Measurements from ENCODE around the gene TMC1. TPM values are rescaled to one million over a fixed set of nuclear protein-coding genes. Genes with fewer than 3 reads are reported as not detected.
A peak's percentile ranks its signal among the peaks of the same experiment; 100 is the strongest.
"Not testable (repeated sequence)": the region's sequence is repeated elsewhere in the genome, so short reads cannot be mapped to it uniquely, and the experiment has no call there.

The TMC1 gene
- total RNA-seq, 1 donor from 2014 or later: 0.20 TPM

- peak; percentile 25 to 51 for DNase-seq (ENCODE audit: low read depth in 2 of 2)
These were observed 232.0 kb downstream of the TMC1 start for GRCh38 chr9:72753266-72753893.

- no peak for DNase-seq (ENCODE audit: low read depth in 2 of 2)
These were observed 234.4 kb downstream of the TMC1 start for GRCh38 chr9:72755836-72756235.

GRCh38 chr9:72758944-72759343 lies 237.5 kb downstream of the TMC1 start:
- DNase-seq (ENCODE audit: low read depth in 2 of 2): no peak

- no peak for DNase-seq (ENCODE audit: low read depth in 2 of 2)
These were observed 241.6 kb downstream of the TMC1 start for GRCh38 chr9:72763022-72763421.

- no peak for DNase-seq (ENCODE audit: low read depth in 2 of 2)
These were observed 248.1 kb downstream of the TMC1 start for GRCh38 chr9:72769546-72769945.

DNA sequence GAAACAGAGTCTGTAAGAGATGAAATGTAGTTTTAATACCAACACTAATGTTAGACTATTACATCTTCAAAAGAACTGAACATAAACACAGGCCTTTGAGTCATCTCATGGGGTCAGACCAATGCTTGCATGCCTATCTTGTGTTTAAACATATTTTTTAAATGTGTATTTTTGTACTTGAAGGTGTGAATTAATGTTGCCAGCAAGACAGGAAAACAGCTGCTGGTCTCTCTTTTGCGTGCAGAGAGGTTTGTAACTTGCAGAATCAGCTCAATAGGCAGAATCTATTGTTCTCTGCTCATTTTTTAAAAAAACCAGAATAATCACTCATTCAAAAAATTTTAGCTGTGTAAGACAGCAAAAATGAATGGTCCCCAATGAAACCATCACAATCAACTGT lies 251.3 kb downstream of the TMC1 start:
- DNase-seq (ENCODE audit: low read depth in 2 of 2): peak; percentile 6 to 19

DNA sequence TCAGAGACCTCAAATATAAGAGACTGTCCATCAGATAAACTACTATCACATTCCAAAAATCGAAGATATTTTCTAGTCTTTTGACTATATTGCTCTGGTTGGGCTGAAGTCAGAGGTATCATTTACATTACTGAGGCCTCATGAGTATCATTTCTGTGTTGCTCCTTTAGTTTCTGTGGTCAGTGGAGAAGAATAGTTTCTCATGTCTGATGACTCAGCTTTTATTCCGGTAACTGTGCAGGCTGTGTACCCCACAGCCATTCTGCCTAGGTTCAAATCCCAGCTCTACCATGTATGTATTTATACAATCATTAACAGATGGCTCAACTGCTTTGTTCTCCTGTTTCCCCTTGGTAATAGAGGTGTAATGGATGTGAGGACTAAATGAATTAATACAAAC lies 252.2 kb downstream of the TMC1 start:
- no peak for DNase-seq (ENCODE audit: low read depth in 2 of 2)

- no peak for DNase-seq (ENCODE audit: low read depth in 2 of 2)
These were observed 254.2 kb downstream of the TMC1 start for GRCh38 chr9:72775570-72775969.

DNA sequence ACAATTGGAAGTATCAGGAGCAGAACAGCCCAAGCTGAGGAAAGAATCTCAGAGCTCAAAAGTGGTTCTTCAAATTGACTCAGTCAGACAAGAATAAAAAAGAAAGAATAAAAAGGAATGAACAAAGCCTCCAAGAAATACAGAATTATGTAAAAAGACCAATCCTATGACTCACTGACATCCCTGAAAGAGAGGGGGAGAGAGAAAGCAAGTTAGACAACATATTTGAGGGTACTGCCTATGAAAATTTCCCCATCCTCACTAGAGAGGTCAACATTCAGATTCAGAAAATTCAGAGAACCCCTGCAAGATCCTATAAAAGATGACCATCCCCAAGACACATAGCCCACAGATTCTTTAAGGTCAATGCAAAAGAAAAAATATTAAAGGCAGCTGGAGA lies 258.2 kb downstream of the TMC1 start:
- no peak for DNase-seq (ENCODE audit: low read depth in 2 of 2)

DNA sequence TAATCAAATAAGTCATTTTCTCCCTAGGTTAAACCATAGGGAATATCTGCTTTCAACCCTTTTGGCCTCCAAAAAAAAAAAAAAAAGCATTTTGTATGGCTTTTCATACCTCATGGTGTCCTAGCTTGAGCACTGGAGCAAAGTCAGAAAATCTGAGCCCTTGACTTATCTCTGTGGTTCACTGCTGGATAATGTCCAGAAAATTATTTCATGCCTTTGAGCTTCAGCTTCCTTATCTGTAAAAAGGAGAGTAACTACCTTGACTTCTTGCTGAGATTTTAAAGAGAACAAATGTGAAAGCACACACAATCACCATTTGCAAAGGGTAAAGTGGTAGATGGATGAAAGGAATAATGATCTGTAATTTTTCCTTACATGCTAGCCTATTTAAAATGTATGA lies 265.5 kb downstream of the TMC1 start:
- no peak for DNase-seq (ENCODE audit: low read depth in 2 of 2)

GRCh38 chr9:72788966-72789735 lies 267.7 kb downstream of the TMC1 start:
- peak in 1 of 2 donors; percentile 34 for DNase-seq (ENCODE audit: low read depth in 2 of 2)

DNA sequence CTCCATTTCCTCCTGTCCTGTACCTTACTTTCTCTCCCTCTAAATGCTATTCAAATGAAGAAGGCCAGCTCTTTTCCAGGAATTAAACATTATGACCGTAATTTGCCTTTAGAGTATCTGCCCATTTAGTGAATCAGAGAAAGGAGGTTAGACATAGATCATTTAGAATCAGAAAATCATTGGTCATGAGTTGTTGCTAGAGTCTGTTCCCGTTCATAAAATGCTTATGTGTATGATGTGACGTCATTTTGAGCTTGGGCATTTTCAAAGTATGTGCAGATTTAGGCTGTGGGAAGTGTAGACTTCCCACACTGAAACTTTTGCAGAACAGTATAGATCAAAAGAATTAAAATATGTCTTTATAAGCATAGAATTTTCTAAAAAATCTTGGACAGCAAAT lies 268.5 kb downstream of the TMC1 start:
- DNase-seq (ENCODE audit: low read depth in 2 of 2): no peak

DNA sequence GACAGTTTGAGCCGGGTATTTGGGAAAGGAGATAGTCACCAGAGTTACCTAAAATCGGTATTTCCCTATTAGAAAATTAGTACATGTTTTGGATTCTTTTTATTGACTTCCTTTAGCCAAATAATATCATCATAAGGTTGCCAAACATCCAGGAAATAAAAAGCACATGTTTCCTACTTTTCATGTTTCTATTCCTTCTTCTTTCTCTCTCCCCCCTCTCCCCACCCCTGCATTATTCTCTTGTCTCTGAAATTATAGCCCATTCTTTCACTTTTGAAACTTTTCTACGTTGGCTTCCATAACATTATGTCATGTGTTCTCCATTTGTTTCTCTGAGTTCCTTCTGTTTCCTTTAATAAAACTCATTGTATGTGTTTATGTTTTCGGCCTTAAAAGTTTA lies 269.6 kb downstream of the TMC1 start:
- peak in 1 of 2 donors; percentile 53 for DNase-seq (ENCODE audit: low read depth in 2 of 2)

- peak in 1 of 2 donors; percentile 87 for DNase-seq (ENCODE audit: low read depth in 2 of 2)
These were observed 270.0 kb downstream of the TMC1 start for GRCh38 chr9:72791436-72791835.

DNA sequence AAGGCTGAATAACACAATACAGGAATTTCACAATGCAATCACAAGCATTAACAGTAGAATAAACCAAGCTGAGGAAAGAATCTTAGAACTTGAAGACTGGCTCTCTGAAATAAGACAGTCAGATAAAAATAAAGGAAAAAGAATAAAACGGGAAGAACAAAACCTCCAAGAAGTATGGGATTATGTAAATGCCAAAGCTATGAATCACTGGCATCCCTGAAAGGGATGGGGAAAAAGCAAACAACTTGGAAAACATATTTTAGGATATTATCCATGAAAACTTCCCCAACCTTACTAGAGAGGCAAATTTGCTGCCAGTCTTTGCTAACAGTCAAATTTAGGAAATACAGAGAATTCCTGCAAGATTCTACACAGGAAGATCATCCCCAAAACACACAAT lies 273.5 kb downstream of the TMC1 start:
- no peak for DNase-seq (ENCODE audit: low read depth in 2 of 2)

DNA sequence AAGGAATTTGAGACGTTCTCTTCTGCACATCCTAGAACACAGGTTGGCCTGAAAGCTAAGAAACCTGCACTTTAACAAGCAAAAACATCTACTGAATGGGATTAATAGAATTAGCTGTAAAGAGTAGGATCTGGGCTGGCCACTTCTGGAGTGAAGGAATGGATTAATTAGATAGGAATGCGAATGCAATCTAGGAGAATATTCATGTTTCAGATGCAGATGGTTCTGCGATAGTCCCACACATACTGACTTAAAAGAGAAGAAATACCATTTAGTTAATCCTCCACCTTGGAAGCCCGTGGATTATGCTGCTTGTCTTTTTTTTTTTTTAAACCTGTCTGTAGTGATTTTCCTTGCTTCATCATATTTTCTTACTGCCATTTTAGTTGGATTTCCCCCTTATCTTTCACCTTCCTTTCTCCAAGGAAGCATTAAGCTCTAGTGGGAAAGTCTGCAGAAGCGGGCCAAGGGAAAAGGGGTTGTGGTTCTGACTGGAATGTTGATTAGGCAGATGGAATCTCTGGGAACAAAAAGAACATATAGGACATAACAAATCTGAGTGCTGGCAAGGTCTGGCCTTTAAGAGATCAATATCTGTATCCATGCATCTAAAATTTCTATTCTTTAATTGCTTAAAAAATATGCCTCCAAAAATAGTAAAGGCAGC lies 279.1 kb downstream of the TMC1 start:
- DNase-seq (ENCODE audit: low read depth in 2 of 2): no peak

- no peak for DNase-seq (ENCODE audit: low read depth in 2 of 2)
These were observed 283.8 kb downstream of the TMC1 start for GRCh38 chr9:72805238-72805637.

- not testable (repeated sequence) for DNase-seq (ENCODE audit: low read depth in 2 of 2)
These were observed 285.0 kb downstream of the TMC1 start for GRCh38 chr9:72806313-72806809.

DNA sequence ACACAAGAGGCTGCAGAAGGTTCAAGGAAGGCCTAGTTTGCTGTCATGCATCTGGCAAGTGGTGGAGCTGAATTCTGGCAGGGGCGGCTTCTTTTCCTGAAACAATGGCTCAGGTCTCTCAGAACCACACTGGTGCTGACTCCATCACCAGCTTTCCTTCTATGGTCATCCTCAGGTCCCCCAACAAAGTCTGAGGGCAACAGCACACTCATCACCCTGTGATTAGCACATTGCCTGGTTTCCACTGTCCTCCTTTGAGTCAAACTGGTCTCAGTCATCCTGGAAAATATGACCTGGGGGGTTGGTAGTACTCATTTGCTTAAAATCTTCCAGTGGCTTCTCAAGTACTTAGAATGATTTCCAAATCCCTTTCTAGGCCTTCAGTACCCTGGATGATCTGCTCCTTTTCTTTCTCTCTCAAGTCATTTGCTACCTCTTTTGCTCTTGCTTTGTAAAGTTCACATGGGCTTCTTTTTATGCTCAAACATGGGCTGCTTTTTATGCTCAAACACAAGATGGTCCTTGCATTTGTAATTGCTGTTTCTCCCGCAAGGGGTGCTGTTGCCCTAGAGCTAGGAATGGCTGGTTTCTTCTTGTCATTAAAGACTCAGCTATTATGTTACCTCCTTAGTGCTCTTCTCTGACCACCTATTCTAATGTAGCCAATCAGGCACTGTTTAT lies 286.5 kb downstream of the TMC1 start:
- DNase-seq (ENCODE audit: low read depth in 2 of 2): peak in 1 of 2 donors; percentile 6

DNA sequence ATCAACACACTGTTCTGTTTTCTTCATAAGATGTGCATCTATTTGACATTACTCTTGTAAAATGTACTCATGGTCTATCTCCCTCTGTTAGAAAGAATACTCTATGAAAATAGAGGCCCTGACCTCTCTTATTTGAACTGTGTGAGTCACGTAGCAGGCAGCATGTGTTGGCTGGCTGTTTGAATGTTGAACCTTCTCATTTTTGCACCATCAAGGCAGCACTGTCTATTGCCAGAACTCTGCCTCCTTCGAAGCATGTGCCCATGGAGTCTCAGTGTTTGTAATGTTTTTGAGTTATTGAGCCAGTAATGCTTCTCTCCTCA lies 287.0 kb downstream of the TMC1 start:
- DNase-seq (ENCODE audit: low read depth in 2 of 2): no peak

GRCh38 chr9:72809586-72809985 lies 288.2 kb downstream of the TMC1 start:
- no peak for DNase-seq (ENCODE audit: low read depth in 2 of 2)

- DNase-seq (ENCODE audit: low read depth in 2 of 2): no peak
These were observed 291.2 kb downstream of the TMC1 start for GRCh38 chr9:72812559-72813111.
